Lung microvascular endothelial cell (primary cell): ENCODE data around the gene POLR2C. TPM values are rescaled to one million over a fixed set of nuclear protein-coding genes. Genes with fewer than 3 reads are reported as not detected.

Experiments
- DNase-seq, 2 donors: peaks; one replicate each; pipeline versions ENCODE4 v3.0.0 to v3.0.0-alpha.2; 2010; ENCODE audit warnings: low read depth in 2 of 2
- total RNA-seq: library from RNA; depleted of rRNA; stranded (reverse); fragments of >200 nt; gene quantifications from 2 replicates; pipeline ENCODE4 v1.2.1, GENCODE V29; 2014

Gene POLR2C
- total RNA-seq, 1 donor from 2014 or later, result 96.0 TPM

- peak; percentile 72 to 84 for DNase-seq
Observed at GRCh38 chr16:57519796-57520360, 57.4 kb downstream of the POLR2C start.

Other genes with a start within 250 kb of the POLR2C start
- gene ARL2BP, start 217.4 kb upstream of the POLR2C start, total RNA-seq, result 40.3 and 47.9 TPM in 2 replicates
- gene PLLP, start 178.0 kb upstream of the POLR2C start, total RNA-seq, result 5.2 and 6.3 TPM in 2 replicates
- not detected in 2 replicates for gene CCL22, start 103.9 kb upstream of the POLR2C start, total RNA-seq
- gene CX3CL1, start 90.2 kb upstream of the POLR2C start, total RNA-seq, result 2.0 and 2.8 TPM in 2 replicates
- gene CCL17, start 57.9 kb upstream of the POLR2C start, total RNA-seq, result not detected in 2 replicates
- gene CIAPIN1, start 15.3 kb upstream of the POLR2C start, total RNA-seq, result 60.4 and 60.9 TPM in 2 replicates
- gene COQ9, start 15.2 kb upstream of the POLR2C start, total RNA-seq, result 32.7 and 55.8 TPM in 2 replicates
- 13.9 and 15.0 TPM in 2 replicates for gene DOK4, start 23.8 kb downstream of the POLR2C start, total RNA-seq
- gene CCDC102A, start 73.9 kb downstream of the POLR2C start, total RNA-seq, result 7.4 and 10.7 TPM in 2 replicates
- not detected in 2 replicates for gene ADGRG5, start 80.0 kb downstream of the POLR2C start, total RNA-seq
- 1.4 and 17.4 TPM in 2 replicates for gene ADGRG1, start 166.0 kb downstream of the POLR2C start, total RNA-seq
- gene ADGRG3, start 205.6 kb downstream of the POLR2C start, total RNA-seq, result 0.65 and 8.3 TPM in 2 replicates
- 0.20 and 0.22 TPM in 2 replicates for gene DRC7, start 232.1 kb downstream of the POLR2C start, total RNA-seq